ENCODE results near the gene C1QTNF1. TPM values are rescaled to one million over a fixed set of nuclear protein-coding genes. Genes with fewer than 3 reads are reported as not detected.

C1QTNF1 gene
- total RNA-seq, 4 donors from 2014 or later = 67.1 to 147 (median 90.0) TPM

DNA sequence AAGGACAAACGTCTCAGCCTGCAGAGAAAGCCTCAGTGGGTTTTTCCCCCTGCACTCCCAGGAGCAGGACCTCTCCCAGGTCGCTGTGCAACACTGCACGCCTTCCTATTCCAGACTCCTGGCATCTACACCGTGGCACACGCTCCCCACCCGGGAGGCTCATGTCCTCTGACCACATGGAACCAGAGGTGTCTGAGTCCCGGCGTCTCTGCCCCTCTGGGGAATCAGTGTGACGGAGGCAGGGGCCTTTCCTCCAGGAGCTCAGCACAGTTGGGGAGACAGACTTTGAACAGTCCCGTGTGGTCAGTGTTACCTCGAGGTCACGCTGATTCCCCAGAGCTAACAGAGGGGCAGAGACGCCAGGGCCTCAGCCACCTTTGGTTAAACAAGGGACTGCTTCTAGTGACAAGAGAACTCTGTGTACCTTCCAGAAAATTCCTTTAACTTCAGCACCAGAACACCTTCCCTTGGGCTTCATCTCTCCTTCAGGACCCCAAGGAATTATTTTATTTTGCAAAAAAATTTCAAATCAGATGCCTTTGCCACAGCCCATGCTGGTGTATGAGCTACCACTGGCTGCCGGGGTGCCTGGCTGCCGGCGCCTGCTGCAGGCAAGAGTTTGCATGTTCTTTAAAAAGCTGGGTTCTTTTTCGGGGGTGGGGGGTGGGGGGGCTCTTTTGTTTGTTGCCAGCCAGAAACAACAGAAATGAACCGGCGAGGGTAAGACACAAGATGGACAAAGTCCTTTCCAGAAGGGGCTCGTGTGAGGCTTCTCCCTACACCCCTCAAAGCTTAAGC, 21.0 kb upstream of the C1QTNF1 start:
- TF ChIP-seq POLR2A (IDR thresholded peaks at IDR 0.05) = no peak
- no peak for TF ChIP-seq EP300 (IDR thresholded peaks at IDR 0.05)
- Histone ChIP-seq H3K27me3 (no peaks in the 10 kb centered on the region), H3K27ac (no peak overlapping the region), H3K4me3 (no peak overlapping the region), H3K4me1 (peaks cover 0 to 48% (median 16%) of the 10 kb centered on the region in 4 donors), H3K36me3 (peaks cover 0 to 44% (median 7%) of the 10 kb centered on the region in 3 donors), H3K9me3 (no peaks in the 10 kb centered on the region)
- WGBS, 2 donors = 64 to 76% methylated on average over 20 of the region's 20 CpGs
- DNase-seq (ENCODE audit: low spot score in 2 of 2) = no peak

DNA sequence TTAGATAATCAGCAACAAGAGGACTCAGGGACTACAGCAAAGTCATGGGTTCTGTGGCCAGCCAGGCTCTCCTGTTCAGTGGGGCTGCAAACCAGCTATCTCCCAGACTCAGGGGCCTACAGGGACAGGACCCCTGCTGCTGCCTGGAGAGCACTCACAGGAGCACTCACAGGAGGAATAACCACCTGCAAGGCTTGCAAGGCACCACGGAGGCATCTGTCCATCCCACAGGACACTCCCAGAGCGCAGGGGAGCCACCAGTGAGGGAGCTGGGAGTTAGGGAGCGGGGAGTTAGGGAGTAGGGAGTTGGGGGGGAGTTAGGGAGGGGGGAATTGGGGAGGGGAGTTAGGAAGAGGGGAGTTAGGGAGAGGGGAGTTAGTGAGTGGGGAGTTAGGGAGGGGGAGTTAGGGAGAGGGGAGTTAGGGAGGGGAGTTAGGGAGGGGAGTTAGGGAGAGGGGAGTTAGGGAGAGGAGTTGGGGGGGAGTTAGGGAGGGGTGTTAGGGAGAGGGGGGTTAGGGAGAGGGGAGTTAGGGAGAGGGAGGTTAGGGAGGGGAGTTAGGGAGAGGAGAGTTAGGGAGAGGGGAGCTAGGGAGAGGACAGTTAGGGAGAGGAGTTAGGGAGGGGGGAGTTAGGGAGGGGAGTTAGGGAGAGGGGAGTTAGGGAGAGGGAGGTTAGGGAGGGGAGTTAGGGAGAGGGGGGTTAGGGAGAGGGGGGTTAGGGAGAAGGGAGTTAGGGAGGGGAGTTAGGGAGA, 20.1 kb upstream of the C1QTNF1 start:
- peak overlapping the region in 1 of 4 donors; percentile 14 for H3K27ac ChIP-seq
- DNase-seq (ENCODE audit: low spot score in 2 of 2) = no peak
- 70 to 74% methylated on average over 3 of the region's 3 CpGs for WGBS, 2 donors
- H3K9me3 ChIP-seq = no peaks in the 10 kb centered on the region
- H3K4me3 ChIP-seq = no peak overlapping the region
- H3K4me1 ChIP-seq = peaks cover 0 to 48% (median 18%) of the 10 kb centered on the region in 4 donors
- no peaks in the 10 kb centered on the region for H3K27me3 ChIP-seq
- TF ChIP-seq, protein P1, sequence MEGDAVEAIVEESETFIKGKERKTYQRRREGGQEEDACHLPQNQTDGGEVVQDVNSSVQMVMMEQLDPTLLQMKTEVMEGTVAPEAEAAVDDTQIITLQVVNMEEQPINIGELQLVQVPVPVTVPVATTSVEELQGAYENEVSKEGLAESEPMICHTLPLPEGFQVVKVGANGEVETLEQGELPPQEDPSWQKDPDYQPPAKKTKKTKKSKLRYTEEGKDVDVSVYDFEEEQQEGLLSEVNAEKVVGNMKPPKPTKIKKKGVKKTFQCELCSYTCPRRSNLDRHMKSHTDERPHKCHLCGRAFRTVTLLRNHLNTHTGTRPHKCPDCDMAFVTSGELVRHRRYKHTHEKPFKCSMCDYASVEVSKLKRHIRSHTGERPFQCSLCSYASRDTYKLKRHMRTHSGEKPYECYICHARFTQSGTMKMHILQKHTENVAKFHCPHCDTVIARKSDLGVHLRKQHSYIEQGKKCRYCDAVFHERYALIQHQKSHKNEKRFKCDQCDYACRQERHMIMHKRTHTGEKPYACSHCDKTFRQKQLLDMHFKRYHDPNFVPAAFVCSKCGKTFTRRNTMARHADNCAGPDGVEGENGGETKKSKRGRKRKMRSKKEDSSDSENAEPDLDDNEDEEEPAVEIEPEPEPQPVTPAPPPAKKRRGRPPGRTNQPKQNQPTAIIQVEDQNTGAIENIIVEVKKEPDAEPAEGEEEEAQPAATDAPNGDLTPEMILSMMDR (IDR thresholded peaks at IDR 0.05) = no peak
- TF ChIP-seq EP300 (IDR thresholded peaks at IDR 0.05) = no peak
- TF ChIP-seq POLR2A (IDR thresholded peaks at IDR 0.05) = no peak
- peaks cover 0 to 38% (median 0%) of the 10 kb centered on the region in 3 donors for H3K36me3 ChIP-seq

DNA sequence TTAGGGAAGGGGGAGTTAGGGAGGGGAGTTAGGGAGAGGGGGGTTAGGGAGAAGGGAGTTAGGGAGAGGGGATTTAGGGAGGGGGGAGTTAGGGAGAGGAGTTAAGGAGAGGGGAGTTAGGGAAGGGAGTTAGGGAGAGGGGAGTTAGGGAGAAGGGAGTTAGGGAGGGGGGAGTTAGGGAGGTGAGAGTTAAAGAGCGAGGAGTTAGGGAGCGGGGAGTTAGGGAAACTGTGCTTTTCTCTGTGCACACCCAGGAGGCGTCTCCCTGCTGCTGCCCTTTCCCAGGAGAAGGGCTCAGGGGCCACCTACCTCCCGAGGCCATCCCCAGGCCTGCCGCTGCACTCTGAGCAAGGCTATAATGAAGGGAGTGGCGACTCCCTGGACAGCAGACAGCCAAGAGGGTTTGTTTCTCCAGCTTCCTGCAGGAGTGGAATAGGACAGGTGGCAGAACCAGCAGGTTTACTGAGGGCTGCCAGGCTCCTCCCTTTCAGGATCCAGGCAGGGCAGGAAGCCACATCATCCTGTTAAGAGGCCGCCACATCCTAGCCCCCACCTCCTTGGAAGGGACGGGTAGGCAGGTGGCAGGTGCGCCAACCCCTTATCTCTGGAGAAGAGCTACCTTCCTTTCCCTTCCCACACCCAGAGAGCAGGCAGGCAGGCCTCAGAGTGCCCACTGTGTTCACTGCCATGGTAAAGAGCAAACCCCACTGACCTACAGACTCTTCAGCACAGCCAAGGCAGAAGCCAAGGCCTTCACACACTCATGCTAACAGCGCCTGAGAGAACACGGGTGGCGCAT, 18.7 kb upstream of the C1QTNF1 start:
- Histone ChIP-seq H3K27ac (peak overlapping the region in 2 of 4 donors; percentile 10 to 66), H3K4me1 (peaks cover 0 to 49% (median 22%) of the 10 kb centered on the region in 4 donors), H3K4me3 (no peak overlapping the region)

DNA sequence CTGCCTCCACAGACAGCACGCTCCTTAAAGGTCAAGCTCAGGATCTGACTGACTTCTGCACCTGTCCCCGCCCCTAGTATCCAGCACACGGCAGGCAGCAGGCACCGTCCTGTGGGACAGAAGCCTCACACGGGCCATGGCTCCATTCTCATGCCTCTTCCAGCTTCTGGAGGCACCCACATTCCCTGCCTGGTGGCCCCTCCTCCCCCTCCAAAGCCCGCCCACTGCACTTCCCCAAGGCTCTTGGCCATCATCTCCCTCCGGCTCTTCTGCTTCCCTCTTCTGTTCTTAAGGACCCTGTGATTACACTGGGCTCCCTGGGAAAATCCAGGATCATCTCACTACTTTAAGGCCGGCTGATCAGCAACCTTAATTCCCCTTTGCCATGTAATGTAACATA, 17.9 kb upstream of the C1QTNF1 start:
- Histone ChIP-seq H3K4me1 (peaks cover 0 to 52% (median 23%) of the 10 kb centered on the region in 4 donors), H3K27ac (peak overlapping the region in 2 of 4 donors; percentile 10 to 66)
- DNase-seq (ENCODE audit: low spot score in 2 of 2) = no peak

More for the DNA sequence above, 18.7 kb upstream of the C1QTNF1 start:
- peaks cover 0 to 28% (median 0%) of the 10 kb centered on the region in 3 donors for H3K36me3 ChIP-seq
- 68 to 71% methylated on average over 12 of the region's 12 CpGs for WGBS, 2 donors
- no peak for TF ChIP-seq POLR2A (IDR thresholded peaks at IDR 0.05)
- TF ChIP-seq, protein P1 (IDR thresholded peaks at IDR 0.05) = no peak
- no peak for TF ChIP-seq EP300 (IDR thresholded peaks at IDR 0.05)
- no peak for DNase-seq (ENCODE audit: low spot score in 2 of 2)
- no peaks in the 10 kb centered on the region for H3K9me3 ChIP-seq
- no peaks in the 10 kb centered on the region for H3K27me3 ChIP-seq

More for the DNA sequence above, 17.9 kb upstream of the C1QTNF1 start:
- Histone ChIP-seq H3K27me3 (no peaks in the 10 kb centered on the region), H3K36me3 (peaks cover 0 to 20% (median 0%) of the 10 kb centered on the region in 3 donors), H3K4me3 (no peak overlapping the region), H3K9me3 (no peaks in the 10 kb centered on the region)
- no peak for TF ChIP-seq EP300 (IDR thresholded peaks at IDR 0.05)
- TF ChIP-seq POLR2A (IDR thresholded peaks at IDR 0.05) = no peak
- TF ChIP-seq, protein P1 (IDR thresholded peaks at IDR 0.05) = no peak
- 78 to 89% methylated on average over 7 to 8 of the region's 8 CpGs for WGBS, 2 donors
